ENCODE data around the gene POLQ. TPM values are rescaled to one million over a fixed set of nuclear protein-coding genes. Genes with fewer than 3 reads are reported as not detected.

POLQ gene
- total and polyA plus RNA-seq, 9 of the 15 experiments (the other 6 are each of a cell fraction or from before 2014, with no cell fraction given) = 1.5 to 19.0 (median 8.8) TPM

- H3K79me2 ChIP-seq (ENCODE audit: control insufficient read depth, insufficient read depth, low read length) = no peaks in the 10 kb centered on the region
- no peak overlapping the region for H3K4me2 ChIP-seq (ENCODE audit: insufficient read depth, low read length)
- no peak overlapping the region for H2AFZ ChIP-seq (ENCODE audit: low read depth, low read length)
- no peaks in the 10 kb centered on the region for H3K4me1 ChIP-seq (replicated peaks in 1 of 2; ENCODE audit: control insufficient read depth in 2 of 2, insufficient read depth in 2 of 2, low read length in 2 of 2)
- H3K9me3 ChIP-seq (replicated peaks; ENCODE audit: control insufficient read depth, insufficient read depth, low read depth, low read length) = no peaks in the 10 kb centered on the region; the same call in 1 of the 2 replicates
- in situ Hi-C loops (cut with MboI) (no loop called here), intact Hi-C loops (cut with micrococcal nuclease) (no loop called here)
- POLR2A ChIA-PET = interaction anchor here (0.6 kb wide), 1 partner anchor 24 kb away, joined by 3 read pairs; no protein-coding TSS in a partner anchor
- no peak for TF ChIP-seq HSF4 (CRISPR knock-in tag; IDR thresholded peaks at IDR 0.05; ENCODE audit: borderline replicate concordance)
- TF ChIP-seq, protein P1, sequence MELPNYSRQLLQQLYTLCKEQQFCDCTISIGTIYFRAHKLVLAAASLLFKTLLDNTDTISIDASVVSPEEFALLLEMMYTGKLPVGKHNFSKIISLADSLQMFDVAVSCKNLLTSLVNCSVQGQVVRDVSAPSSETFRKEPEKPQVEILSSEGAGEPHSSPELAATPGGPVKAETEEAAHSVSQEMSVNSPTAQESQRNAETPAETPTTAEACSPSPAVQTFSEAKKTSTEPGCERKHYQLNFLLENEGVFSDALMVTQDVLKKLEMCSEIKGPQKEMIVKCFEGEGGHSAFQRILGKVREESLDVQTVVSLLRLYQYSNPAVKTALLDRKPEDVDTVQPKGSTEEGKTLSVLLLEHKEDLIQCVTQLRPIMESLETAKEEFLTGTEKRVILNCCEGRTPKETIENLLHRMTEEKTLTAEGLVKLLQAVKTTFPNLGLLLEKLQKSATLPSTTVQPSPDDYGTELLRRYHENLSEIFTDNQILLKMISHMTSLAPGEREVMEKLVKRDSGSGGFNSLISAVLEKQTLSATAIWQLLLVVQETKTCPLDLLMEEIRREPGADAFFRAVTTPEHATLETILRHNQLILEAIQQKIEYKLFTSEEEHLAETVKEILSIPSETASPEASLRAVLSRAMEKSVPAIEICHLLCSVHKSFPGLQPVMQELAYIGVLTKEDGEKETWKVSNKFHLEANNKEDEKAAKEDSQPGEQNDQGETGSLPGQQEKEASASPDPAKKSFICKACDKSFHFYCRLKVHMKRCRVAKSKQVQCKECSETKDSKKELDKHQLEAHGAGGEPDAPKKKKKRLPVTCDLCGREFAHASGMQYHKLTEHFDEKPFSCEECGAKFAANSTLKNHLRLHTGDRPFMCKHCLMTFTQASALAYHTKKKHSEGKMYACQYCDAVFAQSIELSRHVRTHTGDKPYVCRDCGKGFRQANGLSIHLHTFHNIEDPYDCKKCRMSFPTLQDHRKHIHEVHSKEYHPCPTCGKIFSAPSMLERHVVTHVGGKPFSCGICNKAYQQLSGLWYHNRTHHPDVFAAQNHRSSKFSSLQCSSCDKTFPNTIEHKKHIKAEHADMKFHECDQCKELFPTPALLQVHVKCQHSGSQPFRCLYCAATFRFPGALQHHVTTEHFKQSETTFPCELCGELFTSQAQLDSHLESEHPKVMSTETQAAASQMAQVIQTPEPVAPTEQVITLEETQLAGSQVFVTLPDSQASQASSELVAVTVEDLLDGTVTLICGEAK (IDR thresholded peaks at IDR 0.05) = peak; percentile 87
- TF ChIP-seq, protein P1 (CRISPR knock-in tag; IDR thresholded peaks at IDR 0.05) = peak; percentile 59; the same call in 1 of the 2 replicates
- no peak for DNase-seq (ENCODE audit: extremely low read depth in 1 of 4, low spot score in 3 of 4)
- ATAC-seq = no peak
- BruUV-seq (replicated peaks) = no TSS peak
- H3K9me1 ChIP-seq (ENCODE audit: control insufficient read depth, insufficient read depth, low read length) = no peaks in the 10 kb centered on the region
- H4K20me1 ChIP-seq (replicated peaks; ENCODE audit: control insufficient read depth, insufficient read depth, low read length) = no peaks in the 10 kb centered on the region
- no peak overlapping the region for H3K4me3 ChIP-seq
- H3K36me3 ChIP-seq (ENCODE audit: control insufficient read depth, insufficient read depth, low read length) = peaks cover 56% of the 10 kb centered on the region; the same call in 1 of the 3 replicates
- H3K27ac ChIP-seq (ENCODE audit: extremely low read depth, low read depth, low read length) = no peak overlapping the region
- no peaks in the 10 kb centered on the region for H3K27me3 ChIP-seq (ENCODE audit: control insufficient read depth in 2 of 2, insufficient read depth in 2 of 2, low read length in 2 of 2)
- no peak overlapping the region for H3K9ac ChIP-seq (ENCODE audit: insufficient read depth in 1 of 2, low read depth in 2 of 2, low read length in 2 of 2)
- FAIRE-seq = no peak
- WGBS (ENCODE audit: insufficient coverage, low coverage, missing lambda C conversion rate) = 92% methylated on average over 3 of the region's 3 CpGs
- CTCF ChIA-PET (ENCODE audit: low intra/inter-chr PET ratio) = no interaction called here
These were observed 25.3 kb downstream of the POLQ start for GRCh38 chr3:121520510-121520909.
